GM12878 (cell line): Measurements from ENCODE around the gene RNASE9. TPM values are rescaled to one million over a fixed set of nuclear protein-coding genes. Genes with fewer than 3 reads are reported as not detected.

Experiments
- ATAC-seq: fragments of 200-7000 bp; cut with Tn5 transposase; 3 replicates; pipeline ENCODE4 v1.9.1; 2020; ENCODE audit warnings: mild to moderate bottlenecking, moderate library complexity
- BruUV-seq: library from RNA; stranded (reverse); fragments of 400-500 nt; replicated peaks from 2 replicates; lab custom pipeline; 2021; lab: Mats Ljungman, UMichigan
- CTCF ChIA-PET: fragments of 300-600 bp; sonication (Branson Sonifier 250); formaldehyde crosslinking; extraction: SDS; loops from one replicate; lab custom pipeline; 2021; ENCODE audit warnings: inconsistent platforms; lab: Yijun Ruan, JAX
- POLR2A ChIA-PET: fragments of 350-600 bp; formaldehyde crosslinking; extraction: SDS; loops from one replicate; lab custom pipeline; 2021; ENCODE audit warnings: inconsistent platforms; lab: Charles Lee
- RAD21 ChIA-PET: fragments of 300-600 bp; sonication (Branson Sonifier 250); formaldehyde crosslinking; loops from one replicate; lab custom pipeline; 2023; ENCODE audit warnings: antibody characterized with exemption; ENCODE audit not compliant: unreplicated experiment; lab: Charles Lee
- SMC1A ChIA-PET: fragments of 300-600 bp; sonication (Branson Sonifier 250); formaldehyde crosslinking; loops from one replicate; lab custom pipeline; 2023; ENCODE audit not compliant: unreplicated experiment, uncharacterized antibody; lab: Charles Lee
- DNase-seq: peaks from one replicate; pipeline ENCODE4 v3.0.0-alpha.2; 2011; ENCODE audit warnings: low read depth, low spot score
- FAIRE-seq: peaks from 3 replicates; lab custom pipeline; 2011; peaks lifted over from hg19 to GRCh38; lab: Jason Lieb, UNC
- H2AFZ ChIP-seq: 2 replicates; pipeline ENCODE4 v1.6.0; 2011; ENCODE audit warnings: low read depth, low read length, control low read depth; ENCODE audit not compliant: control insufficient read depth
- H3K27ac ChIP-seq: 2 replicates; pipeline ENCODE4 v1.5.1; 2011; ENCODE audit warnings: control low read depth; ENCODE audit not compliant: control insufficient read depth, insufficient read depth
- H3K27me3 ChIP-seq, 2 experiments: replicated peaks in 1 of 2; 2 replicates each; pipeline versions ENCODE4 v1.6.0 to v1.6.1; 2011; ENCODE audit warnings: low read length in 1 of 2; ENCODE audit not compliant: control insufficient read depth in 2 of 2, insufficient read depth in 2 of 2
- H3K36me3 ChIP-seq, 2 experiments: 2 replicates each; pipeline ENCODE4 v1.5.1; 2011; ENCODE audit warnings: low read length in 1 of 2; ENCODE audit not compliant: control insufficient read depth in 2 of 2, insufficient read depth in 2 of 2
- H3K4me1 ChIP-seq: 2 replicates; pipeline ENCODE4 v1.6.1; 2011; ENCODE audit warnings: mild to moderate bottlenecking, low read length, moderate library complexity, mixed read lengths; ENCODE audit not compliant: control insufficient read depth, insufficient read depth
- H3K4me2 ChIP-seq: 2 replicates; pipeline ENCODE4 v1.6.0; 2011; ENCODE audit warnings: control low read depth; ENCODE audit not compliant: control insufficient read depth, insufficient read depth
- H3K4me3 ChIP-seq: fragments of 200-600 bp; sonication (generic); 2 replicates; pipeline ENCODE4 v1.5.1; 2016
- H3K79me2 ChIP-seq: 2 replicates; pipeline ENCODE4 v1.6.0; 2011; ENCODE audit warnings: low read length; ENCODE audit not compliant: control insufficient read depth, insufficient read depth
- H3K9ac ChIP-seq: 2 replicates; pipeline ENCODE4 v1.8.0; 2011; ENCODE audit warnings: low read length, control low read depth, mixed read lengths; ENCODE audit not compliant: control insufficient read depth, insufficient read depth
- H3K9me3 ChIP-seq: replicated peaks from 3 replicates; pipeline ENCODE4 v1.5.1; 2011; ENCODE audit warnings: mild to moderate bottlenecking, low read length; ENCODE audit not compliant: control insufficient read depth, insufficient read depth
- H4K20me1 ChIP-seq: 2 replicates; pipeline ENCODE4 v1.6.0; 2011; ENCODE audit not compliant: control insufficient read depth, insufficient read depth
- CHD2 ChIP-seq: IDR thresholded peaks from 2 replicates; pipeline ENCODE4 v1.6.1; 2011; ENCODE audit warnings: low read depth, low read length, improper control_type of control experiment, borderline replicate concordance
- CHD4 ChIP-seq: fragments of 200-600 bp; sonication (generic); IDR thresholded peaks from 2 replicates; pipeline ENCODE4 v1.6.1; 2016; ENCODE audit warnings: mild to moderate bottlenecking
- EED ChIP-seq: sonication (generic); IDR thresholded peaks from 2 replicates; pipeline ENCODE4 v1.6.1; 2016; ENCODE audit warnings: antibody characterized with exemption, low read depth
- GABPA ChIP-seq: IDR thresholded peaks from 2 replicates; pipeline ENCODE4 v1.6.1; 2014; ENCODE audit warnings: antibody characterized with exemption, low read depth, mild to moderate bottlenecking, inconsistent platforms
- GATAD2B ChIP-seq: fragments of 450-650 bp; conservative IDR thresholded peaks from 2 replicates; pipeline ENCODE4 v1.6.1; 2017; ENCODE audit warnings: low read depth, mild to moderate bottlenecking, moderate library complexity
- HSF1 ChIP-seq: fragments of 150-350 bp; IDR thresholded peaks from 2 replicates; pipeline ENCODE4 v1.6.1; 2014; ENCODE audit warnings: mild to moderate bottlenecking, low read depth, low read length
- MTA3 ChIP-seq: IDR thresholded peaks from 2 replicates; pipeline ENCODE4 v1.6.1; 2012; ENCODE audit warnings: low read length, inconsistent platforms, borderline replicate concordance
- NR2F1 ChIP-seq: fragments of 450-650 bp; conservative IDR thresholded peaks from 2 replicates; pipeline ENCODE4 v1.6.1; 2017; ENCODE audit warnings: mild to moderate bottlenecking
- RAD51 ChIP-seq: fragments of 450-650 bp; IDR thresholded peaks from 2 replicates; pipeline ENCODE4 v1.6.1; 2016; ENCODE audit warnings: moderate library complexity, mild to moderate bottlenecking, inconsistent platforms
- RBBP5 ChIP-seq: fragments of 200-600 bp; sonication (generic); conservative IDR thresholded peaks from 2 replicates; pipeline ENCODE4 v1.6.1; 2016
- RCOR1 ChIP-seq: conservative IDR thresholded peaks from 2 replicates; pipeline ENCODE4 v1.6.1; 2012; ENCODE audit warnings: low read depth, low read length, improper control_type of control experiment
- SIN3A ChIP-seq: IDR thresholded peaks from 2 replicates; pipeline ENCODE4 v1.6.1; 2012; ENCODE audit warnings: low read depth, low read length, improper control_type of control experiment
- WGBS: methylation state at CpG from one replicate; pipeline ENCODE4 v1.1.6; 2016; ENCODE audit warnings: low lambda C conversion rate; ENCODE audit not compliant: insufficient replicate concordance, insufficient coverage; ENCODE audit errors: missing lambda C conversion rate; 5-methylcytosine and 5-hydroxymethylcytosine counted together
- in situ Hi-C: fragments of 300-500 bp; cut with MboI; formaldehyde crosslinking; loops from 9 replicates; pipeline ENCODE4 v1.14.3; 2018; ENCODE audit warnings: mixed read lengths
- intact Hi-C: fragments of 100-400 bp; cut with micrococcal nuclease; formaldehyde crosslinking; loops from one replicate; pipeline ENCODE4 v1.14.2; 2022; ENCODE audit not compliant: unreplicated experiment
- polyA plus RNA-seq, 11 experiments: library from polyadenylated mRNA; depleted of rRNA in 4 of 11; unstranded in 6 of 11; stranded (reverse) in 5 of 11; fragments of >200 nt; fragmentation: Nextera tagmentation in 4 of 11; fragmentation: Illumina TruSeq in 1 of 11; extraction: Ambion mirVana in 4 of 11; extraction: Trizol in 1 of 11; gene quantifications; 1 replicate in 1 of 11; 2 replicates in 10 of 11; pipeline versions ENCODE4 v1.2.1 to v1.2.3, GENCODE V29; 2011 to 2016; ENCODE audit warnings: inconsistent platforms in 2 of 11, missing spikeins in 2 of 11, low read depth in 1 of 11
- total RNA-seq, 4 experiments: library from RNA; depleted of rRNA in 3 of 4; stranded (reverse); fragments of >200 nt in 3 of 4; fragmentation: Illumina TruSeq in 1 of 4; extraction: Trizol in 1 of 4; gene quantifications; 2 replicates each; pipeline versions ENCODE4 v1.2.1 to v1.2.3, GENCODE V29; 2013 to 2021

RNASE9 gene
- total and polyA plus RNA-seq, 10 of the 15 experiments (the other 5 are each of a cell fraction or from before 2014, with no cell fraction given): not detected

DNA sequence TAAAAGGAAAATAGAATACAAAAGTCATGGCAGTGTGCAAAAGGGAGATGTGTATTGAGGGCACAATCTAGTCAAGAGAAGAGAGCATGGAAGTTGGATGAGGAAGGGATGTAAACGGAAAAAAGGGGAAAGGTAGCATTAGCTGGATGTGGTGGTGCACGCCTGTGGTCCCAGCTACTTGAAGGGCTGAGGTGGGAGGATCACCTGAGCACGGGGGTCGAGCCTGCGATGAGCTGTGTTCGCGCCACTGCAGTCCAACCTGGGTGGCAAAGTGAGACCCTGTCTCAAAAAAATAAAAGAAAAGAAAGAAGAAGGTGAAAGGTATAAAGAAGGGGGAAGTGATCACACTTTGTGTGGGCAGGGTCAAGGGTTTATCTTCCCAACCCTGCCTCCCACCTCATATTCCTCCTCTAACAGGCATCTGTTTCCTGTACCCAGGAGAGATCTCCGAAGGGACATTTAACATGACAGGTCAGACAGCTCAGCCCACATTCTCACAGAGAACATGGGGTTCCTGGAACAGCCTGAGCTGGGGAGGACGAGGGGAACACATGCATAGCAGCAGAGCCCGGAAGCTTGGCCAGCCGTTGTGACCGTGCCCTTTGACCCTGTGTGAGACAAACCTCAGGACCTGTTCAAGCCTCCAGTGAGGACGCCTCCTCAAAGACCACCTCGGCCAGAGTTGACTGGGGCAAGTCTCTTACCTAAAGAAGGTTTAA, 18.1 kb upstream of the RNASE9 start:
- in situ Hi-C loops (no loop called here), intact Hi-C loops (no loop called here)
- no peak for TF ChIP-seq CHD4
- no peak for TF ChIP-seq RAD51
- TF ChIP-seq RCOR1: no peak
- TF ChIP-seq GABPA: no peak
- TF ChIP-seq SIN3A: no peak
- BruUV-seq: no TSS peak
- 40% methylated on average over 14 of the region's 14 CpGs for WGBS
- no peaks in the 10 kb centered on the region for H4K20me1 ChIP-seq
- H2AFZ ChIP-seq: no peak overlapping the region
- H3K27me3 ChIP-seq: no peaks in the 10 kb centered on the region; a peak in 1 of 4 replicates
- ChIA-PET SMC1A (no interaction called here), CTCF (interaction anchor here (0.7 kb wide), 1 partner anchor 30 kb away, joined by 3 read pairs; no protein-coding TSS in a partner anchor), RAD21 (no interaction called here), POLR2A (no interaction called here)
- no peaks in the 10 kb centered on the region for H3K79me2 ChIP-seq
- DNase-seq: no peak
- H3K4me1 ChIP-seq: no peaks in the 10 kb centered on the region
- no peak for ATAC-seq
- no peak overlapping the region for H3K4me3 ChIP-seq
- FAIRE-seq: no peak
- H3K36me3 ChIP-seq: no peaks in the 10 kb centered on the region
- no peak overlapping the region for H3K27ac ChIP-seq
- H3K4me2 ChIP-seq: no peak overlapping the region
- no peaks in the 10 kb centered on the region for H3K9me3 ChIP-seq
- no peak overlapping the region for H3K9ac ChIP-seq

GRCh38 chr14:20578325-20578724, 17.5 kb upstream of the RNASE9 start:
- Histone ChIP-seq H2AFZ (no peak overlapping the region), H3K4me1 (no peaks in the 10 kb centered on the region), H3K4me2 (no peak overlapping the region), H3K36me3 (no peaks in the 10 kb centered on the region), H3K79me2 (no peaks in the 10 kb centered on the region), H3K9ac (no peak overlapping the region), H3K27me3 (no peaks in the 10 kb centered on the region; a peak in 1 of 4 replicates), H3K27ac (no peak overlapping the region), H4K20me1 (no peaks in the 10 kb centered on the region), H3K4me3 (no peak overlapping the region), H3K9me3 (no peaks in the 10 kb centered on the region)
- ChIA-PET POLR2A (no interaction called here), RAD21 (no interaction called here), CTCF (interaction anchor here (0.7 kb wide), 1 partner anchor 31 kb away, joined by 3 read pairs; no protein-coding TSS in a partner anchor), SMC1A (no interaction called here)
- DNase-seq (no peak), FAIRE-seq (no peak), ATAC-seq (no peak)
- BruUV-seq: no TSS peak
- 57% methylated on average over 3 of the region's 3 CpGs for WGBS
- no peak for TF ChIP-seq GATAD2B
- no peak for TF ChIP-seq EED
- no peak for TF ChIP-seq HSF1
- TF ChIP-seq RAD51: no peak
- TF ChIP-seq NR2F1: no peak
- no peak for TF ChIP-seq MTA3
- no peak for TF ChIP-seq RBBP5
- TF ChIP-seq CHD2: no peak
- in situ Hi-C loops (no loop called here), intact Hi-C loops (no loop called here)
